ENCODE measurements around the gene NADK2.
A peak's percentile ranks its signal among the peaks of the same experiment; 100 is the strongest.

The NADK2 gene

DNA sequence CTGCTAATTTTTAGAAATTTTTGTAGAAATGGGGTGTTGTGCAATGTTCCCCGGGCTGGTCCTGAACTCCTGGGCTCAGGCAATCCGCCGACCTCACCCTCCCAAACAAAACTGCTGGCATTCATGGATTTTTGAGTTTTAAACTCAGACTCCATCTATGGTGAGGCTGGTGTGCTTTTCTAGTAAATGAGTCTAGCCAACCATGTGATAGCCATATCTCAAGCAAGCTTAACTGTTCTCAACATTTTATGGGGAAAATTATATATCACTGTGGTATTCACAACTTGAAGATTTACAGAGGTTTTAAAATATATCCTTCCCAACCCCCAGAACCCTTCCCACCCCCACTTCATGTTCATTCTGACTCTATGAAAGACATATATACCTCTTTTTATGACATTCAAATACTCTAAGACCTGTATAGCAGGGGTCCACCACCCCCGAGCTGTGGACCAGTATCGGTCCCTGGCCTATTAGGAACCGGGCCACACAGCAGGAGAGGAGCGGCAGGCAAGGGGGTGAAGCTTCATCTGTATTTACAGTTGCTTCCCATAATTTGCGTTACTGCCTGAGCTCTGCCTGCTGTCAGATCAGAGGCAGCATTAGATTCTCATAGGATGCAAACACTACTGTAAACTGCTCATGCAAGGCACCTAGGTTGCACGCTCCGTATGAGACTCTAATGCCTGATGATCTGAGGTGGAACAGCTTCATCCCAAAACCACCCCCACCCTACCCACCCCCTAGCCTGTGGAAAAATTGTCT lies 4.5 kb upstream of the NADK2 start:
- ATAC-seq (no peak), DNase-seq (no peak)

DNA sequence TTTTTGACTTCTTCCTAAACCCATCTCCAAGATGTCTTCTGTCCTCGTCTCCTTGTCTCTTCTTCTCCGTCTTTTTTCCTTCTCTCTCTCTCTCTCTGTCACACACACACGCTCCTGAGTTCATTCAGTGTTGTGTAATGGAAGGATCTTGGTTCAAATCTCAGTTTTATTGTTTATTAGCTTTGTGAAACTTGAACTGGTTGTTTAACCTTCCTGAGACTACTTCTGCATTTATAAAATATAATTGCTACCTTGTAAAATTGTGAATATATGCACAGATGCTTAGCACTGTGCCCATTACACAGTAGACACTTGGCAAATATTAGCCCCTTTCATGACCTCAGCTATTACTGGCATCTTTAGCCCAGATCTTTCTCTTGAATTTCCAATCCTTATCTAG lies 2.4 kb upstream of the NADK2 start:
- DNase-seq (no peak), ATAC-seq (no peak)

DNA sequence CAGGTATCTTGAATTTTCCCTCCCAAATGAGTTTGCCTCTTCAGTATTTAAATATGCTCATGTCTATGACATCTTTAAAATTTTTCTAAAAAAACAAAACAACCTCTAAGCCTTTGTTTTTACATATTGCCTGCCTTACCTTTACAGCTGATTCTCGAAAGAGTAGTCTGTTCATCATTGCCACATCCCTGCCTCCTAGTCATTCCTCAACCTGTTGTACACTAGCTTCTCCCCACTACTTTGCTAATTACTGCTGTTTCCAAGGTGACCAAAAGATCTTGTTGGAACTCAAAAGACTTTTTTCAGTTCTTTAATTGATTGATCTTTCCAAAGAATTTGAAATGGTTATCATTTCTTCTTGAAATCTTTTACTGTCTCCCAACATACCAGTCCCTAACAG lies 1.9 kb upstream of the NADK2 start:
- no peak for ATAC-seq
- DNase-seq, result no peak

DNA sequence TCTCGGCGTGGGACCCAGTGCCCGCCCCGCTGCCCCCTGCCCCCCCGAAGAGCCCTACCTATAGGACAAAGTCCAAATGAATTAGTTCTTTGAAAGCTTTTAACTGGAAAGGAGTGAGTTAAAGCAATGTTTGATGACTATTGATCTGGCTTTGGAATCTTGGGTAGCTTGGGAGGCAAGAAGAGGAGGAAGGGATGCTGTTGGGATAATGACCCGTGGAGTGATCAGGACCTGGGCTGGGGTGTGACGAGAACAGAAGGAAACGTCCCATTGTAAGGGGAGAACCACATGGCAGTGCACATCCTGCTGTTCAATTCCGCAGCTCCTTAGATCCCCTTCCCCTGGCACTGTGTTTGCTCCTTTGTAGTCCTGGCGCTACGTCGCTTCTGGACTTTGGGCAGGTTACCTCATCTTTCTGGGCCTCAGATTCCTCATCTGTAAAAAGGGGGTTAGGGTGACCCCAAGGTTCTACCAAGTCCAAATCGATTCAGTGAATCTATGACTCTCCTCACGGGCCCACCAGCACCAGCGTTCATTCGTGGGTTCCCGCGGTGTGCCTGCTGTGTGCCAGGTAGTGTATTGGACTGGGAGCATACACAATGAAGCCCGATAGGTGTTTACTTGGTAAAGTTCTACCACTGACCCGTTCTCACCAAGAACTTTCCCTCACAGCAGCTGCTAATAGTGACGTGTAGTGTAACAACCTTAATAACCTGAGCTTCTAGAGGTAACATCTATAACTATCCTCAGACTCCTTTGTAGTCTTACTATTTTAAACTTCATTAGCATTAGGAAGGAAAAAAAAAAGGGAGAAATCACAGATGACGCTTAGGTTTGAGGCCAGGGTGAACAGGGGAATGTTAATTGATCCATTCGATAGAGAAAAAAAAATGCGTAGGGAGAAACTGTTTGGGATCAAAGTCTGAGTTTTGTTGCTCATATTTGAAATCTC lies 1.1 kb upstream of the NADK2 start:
- ATAC-seq, result no peak
- peak; percentile 8 for DNase-seq

DNA sequence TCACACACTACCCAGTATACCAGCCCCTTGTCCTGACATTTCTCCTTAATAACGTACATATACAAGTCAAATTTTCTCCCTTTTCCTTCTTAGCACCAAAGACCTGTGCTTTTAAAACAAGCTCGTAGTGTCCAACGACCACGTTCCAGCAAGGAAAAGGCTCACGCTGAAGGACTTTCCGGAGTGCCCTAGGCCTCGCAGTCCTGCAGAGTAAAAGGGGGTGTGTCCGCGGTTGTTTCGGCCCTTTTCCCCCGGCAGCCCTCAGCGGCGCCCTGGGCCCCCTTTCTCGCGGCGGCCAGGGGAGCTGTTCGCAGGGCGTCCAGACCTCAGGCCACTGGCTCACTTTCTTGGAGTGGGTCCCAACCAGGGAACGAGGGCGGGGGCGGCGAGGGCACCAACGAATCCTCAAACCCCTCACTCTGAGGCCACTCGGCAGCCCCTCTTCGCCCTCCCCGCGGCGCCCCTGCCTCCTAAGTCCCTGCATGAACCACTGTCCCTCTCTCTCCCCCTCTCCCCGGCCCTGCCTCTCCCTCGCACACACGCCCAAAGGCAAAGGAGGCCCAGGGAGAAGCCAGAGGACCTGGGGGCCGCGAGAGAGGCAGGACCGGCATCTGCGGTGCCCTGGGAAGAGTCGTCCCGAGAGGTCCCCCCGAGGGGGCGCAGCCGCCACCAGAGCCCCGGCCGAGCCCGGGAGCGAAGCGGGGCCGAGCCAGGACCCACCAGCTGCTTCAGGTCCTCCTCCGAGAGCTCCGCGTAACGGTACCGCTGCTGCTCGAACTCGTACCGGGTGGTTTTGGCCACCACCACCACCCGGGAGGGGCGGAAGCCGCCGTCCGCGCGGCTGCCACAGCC lies 720 bp downstream of the NADK2 start:
- peak; percentile 55 for DNase-seq
- ATAC-seq, result peak; percentile 16

DNA sequence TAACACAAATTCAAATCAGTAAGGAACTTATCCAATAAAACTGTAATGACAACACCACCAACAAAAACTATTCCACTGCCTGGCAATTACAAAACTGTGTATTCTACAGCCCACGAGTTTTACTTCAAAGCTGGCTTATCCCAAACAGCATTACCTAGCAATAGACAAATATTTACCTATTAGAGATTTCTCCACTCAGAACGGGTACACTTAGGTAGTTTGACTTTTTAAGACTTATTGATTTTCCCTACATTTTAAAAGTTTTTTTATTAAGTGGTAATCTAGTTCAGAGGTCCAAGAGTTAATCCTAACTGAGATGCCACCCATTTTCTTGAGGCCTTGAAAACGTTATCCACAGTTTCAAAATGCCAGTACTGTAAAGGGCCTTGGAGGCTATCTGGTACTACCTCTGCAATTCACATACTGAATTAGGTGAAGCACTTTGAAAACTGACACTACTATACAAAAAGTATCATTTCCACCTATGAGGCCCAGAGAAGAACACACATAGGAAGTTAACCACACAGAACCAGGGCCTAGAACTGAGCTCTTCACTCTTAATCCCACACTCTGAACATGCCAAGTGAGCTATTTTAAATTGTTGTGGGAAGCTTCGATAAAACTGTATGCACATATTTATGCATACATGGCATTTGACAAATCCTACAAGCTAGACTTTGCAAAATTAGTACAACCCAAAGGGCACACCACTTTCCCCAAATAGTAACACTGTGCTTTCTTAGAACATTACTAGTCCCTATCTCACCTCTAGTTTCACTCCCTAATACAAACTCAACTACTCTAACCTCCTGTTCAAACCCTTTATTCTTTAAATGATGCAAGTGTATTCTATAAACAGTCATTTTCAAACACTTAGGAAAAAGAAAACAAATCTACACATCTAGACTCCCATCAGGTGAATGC lies 2.1 kb downstream of the NADK2 start:
- DNase-seq (no peak), ATAC-seq (no peak)

DNA sequence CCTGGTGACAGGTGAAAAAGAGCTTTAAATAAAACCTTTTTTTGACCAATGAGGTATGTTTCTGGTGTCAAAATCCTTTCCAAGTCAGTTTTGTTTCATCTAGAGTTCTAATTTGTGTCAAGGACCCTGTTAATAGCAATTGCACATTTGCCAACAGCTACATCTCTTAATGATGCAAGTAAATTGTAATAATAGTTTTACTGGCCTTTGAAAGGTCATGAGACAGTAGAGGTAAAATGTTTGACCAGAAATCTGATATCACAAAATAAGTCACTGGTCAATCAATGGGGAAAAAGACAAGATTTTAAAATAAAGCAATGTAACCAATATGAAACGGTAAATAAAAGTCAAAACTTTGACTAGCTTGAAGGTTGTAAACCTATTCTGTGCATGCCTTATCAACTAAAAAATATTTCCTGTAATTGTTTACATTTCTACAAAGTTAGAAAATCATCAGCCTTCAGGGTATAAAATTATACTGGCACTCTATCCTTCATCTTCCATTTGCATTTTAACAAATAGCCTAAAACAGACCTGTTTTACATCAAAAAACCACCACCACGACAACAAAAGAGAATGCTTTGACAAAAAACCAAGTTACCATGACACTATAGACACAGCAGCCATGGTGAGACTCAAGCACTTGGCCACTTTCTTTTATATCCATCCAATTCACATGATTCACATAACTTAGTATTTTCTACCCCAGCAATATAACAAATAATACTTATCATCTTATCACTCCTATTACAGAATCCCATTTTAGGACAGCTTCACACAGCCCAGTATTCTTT lies 3.0 kb downstream of the NADK2 start:
- ATAC-seq (no peak), DNase-seq (no peak)

DNA sequence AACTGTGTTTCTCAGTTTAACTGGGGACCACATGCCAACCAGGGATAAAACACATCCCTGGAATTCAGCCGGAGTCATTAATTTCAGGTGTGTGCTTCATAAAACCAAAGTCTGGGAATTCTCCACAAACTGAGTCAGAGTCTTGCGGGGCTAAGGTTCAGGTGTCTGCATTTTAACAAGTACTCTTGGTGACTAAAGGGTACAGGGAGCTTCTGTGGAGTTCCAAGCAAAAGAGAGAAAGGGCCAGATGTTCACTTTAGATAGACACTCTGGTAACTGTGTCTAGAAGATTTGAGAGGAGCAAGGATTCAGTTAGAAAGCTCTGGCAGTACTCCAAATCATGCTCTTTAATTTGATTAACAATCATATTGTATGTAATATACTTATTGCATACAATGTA lies 4.0 kb downstream of the NADK2 start:
- DNase-seq (no peak), ATAC-seq (no peak)

DNA sequence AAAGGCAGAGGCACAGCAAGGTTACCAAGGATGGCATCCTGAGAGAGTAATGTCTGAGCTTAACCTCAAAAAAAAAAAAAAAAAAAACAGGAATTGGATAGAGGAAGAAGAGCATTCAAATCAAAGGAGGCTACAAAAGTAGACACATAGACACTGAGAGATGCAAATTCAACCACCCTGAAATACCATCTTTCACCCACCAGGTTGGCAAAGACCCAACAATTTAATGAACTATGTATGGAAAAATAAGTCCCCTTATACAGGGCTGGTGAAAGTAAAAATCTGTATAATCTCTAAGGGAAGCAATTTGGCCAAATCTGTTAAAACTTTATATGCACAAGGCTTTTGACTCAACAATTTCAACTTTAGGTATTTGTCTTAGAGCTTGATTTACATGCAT lies 4.9 kb downstream of the NADK2 start:
- DNase-seq (no peak), ATAC-seq (no peak)

DNA sequence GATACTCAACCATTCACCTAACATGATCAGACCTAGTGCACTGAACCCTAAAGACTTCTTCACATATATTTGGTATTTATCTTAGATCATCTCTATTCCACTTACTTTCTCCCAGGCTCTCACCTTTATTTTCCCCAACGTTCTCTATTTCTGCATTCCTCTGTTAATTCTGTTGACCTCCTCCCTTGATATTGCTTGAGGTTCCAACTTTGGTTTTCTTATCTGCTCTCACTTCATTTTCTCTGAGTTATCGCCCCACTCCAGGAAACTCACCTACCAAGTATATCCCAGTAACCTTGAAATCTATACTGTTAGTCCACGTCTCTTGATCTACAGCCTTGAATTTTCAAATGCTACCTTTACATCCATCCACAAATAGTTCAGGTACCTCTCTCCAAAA lies 9.2 kb downstream of the NADK2 start:
- ATAC-seq (no peak), DNase-seq (no peak)

DNA sequence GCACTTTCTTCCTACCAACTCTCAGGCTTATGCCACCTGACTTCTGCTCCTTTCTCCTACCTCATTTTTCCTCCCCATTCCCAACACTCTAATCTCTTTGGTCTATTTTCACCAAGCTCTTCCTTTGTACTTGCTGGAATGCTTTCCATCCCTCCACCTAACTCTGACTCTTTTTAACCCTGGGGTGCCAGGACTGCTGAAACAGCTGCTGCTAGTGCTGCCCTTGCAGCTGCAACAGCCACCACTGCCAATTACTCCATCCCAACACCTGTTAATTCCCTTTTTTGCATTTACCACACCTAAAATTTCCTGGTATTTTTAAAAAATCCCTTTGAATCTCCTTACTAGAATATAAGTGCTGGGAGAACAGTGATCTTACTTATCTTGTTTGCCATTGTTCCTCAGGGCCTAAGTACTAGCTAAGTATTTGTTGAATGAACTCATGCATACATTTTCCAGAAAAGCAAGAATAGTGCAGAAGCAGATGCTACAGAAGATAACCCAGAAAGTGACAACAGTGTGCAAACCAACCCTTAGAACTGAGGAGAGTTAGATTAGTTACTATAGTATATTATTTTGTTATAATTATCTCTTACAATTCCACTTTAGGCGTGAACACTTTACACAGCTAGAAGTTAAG lies 11.5 kb downstream of the NADK2 start:
- DNase-seq (no peak), ATAC-seq (no peak)

DNA sequence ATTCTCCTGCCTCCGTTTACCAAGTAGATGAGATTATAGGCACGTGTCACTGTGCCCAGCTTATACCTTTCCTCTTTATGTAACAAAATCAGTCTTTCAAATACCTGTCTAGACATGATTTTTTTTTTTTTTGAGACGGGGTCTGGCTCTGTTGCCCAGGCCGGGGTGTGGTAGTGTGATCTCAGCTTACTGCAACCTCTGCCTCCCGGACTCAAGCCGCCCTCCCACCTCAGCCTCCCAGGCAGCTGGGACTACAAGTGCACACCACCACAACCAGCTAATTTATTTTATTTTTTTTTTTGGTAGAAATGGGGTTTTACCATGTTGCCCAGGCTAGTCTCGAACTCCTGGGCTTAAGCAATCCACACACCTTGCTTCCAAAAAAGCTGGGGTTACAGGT lies 13.2 kb downstream of the NADK2 start:
- no peak for ATAC-seq
- DNase-seq, result no peak

DNA sequence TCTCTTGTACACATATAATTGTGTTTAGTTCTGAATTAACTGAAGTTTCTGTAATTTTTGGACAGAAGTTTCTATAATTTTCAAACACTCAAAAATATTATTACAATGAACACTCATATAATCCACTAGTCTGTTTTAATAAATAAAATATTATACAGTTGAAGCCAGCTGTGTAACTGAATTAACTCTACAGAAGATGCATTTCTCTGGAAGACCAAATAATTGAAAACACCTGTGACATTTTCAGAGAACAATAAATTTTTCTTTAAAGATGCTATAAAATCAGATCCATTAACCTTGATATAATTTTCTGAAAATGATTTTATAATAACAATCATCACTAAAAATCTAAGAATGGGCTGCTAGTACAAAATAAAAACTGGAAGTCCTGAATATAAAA lies 14.7 kb downstream of the NADK2 start:
- DNase-seq, result no peak

DNA sequence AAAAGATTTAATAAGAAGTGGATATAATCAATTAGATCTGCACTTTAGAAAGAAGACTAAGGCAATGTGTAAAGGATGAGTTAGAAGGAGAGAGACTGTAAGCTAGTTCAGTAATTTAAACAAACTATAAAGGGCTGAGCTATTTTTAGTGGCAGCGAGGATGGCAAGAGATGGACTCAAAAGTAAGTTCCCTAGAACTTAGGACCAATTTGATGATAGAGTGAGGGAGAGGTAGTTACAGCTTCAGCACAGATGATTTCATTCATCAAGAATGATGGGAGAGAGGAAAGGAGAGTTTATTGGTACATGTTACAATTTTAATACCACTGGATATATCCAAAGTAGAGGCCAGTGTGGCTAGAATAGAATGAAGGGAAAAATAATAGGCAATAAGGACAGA lies 19.1 kb downstream of the NADK2 start:
- ATAC-seq (no peak), DNase-seq (no peak)

More for the DNA sequence above, 14.7 kb downstream of the NADK2 start:
- ATAC-seq, result no peak

DNA sequence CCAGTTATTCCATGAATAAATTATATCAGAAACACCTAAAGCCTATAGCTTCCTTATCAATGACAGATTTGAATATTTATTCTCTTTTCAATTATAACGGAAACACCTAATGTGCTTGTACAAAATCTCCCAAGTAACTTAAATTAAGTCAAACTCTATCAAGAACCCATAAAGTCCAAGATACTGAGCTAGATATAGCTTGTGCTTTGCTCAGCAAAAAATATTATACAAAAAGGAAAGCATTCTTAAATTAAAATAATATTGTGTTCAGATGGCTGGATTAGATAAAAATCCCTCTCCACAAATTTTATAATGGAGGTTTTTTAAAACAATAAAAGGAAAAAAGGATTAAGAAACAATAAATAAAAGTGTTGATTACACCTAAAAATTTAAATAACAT lies 23.7 kb downstream of the NADK2 start:
- DNase-seq, result no peak
- ATAC-seq, result no peak

DNA sequence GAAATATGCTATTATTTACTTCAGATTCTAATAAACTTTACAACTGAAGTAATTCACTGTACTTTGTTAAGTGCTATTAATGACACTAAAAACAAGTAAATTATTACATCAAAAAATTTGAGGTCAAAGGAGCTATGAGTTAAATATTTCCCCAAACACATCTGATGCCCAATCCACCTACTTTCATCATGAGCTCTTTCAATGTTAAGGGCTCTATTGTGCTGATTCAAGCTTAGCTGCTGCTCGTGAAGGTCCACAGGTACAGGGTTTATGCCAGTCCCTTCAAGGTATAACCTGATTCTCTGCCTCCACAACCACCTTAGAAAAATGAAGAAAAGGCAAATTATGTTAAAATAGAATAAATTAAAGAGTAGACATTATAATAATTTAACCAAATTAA lies 24.2 kb downstream of the NADK2 start:
- ATAC-seq (no peak), DNase-seq (no peak)

DNA sequence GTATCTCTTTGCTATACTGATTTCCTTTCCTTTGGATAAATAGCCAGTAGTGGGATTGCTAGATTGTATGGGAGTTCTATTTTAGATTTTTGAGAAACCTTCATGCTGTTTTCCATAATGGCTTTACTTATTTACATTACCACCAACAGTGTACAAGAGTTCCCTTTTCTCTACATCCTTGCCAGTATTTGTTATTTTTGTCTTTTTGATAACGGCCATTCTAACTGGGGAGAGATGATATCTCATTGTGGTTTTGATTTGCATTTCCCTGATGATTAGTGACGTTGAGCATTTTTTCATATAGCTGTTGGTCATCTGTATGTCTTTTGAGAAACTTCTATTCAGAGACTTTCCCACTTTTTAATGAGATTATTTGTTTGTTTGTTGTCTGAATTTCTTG lies 25.8 kb downstream of the NADK2 start:
- no peak for DNase-seq
- ATAC-seq, result no peak

DNA sequence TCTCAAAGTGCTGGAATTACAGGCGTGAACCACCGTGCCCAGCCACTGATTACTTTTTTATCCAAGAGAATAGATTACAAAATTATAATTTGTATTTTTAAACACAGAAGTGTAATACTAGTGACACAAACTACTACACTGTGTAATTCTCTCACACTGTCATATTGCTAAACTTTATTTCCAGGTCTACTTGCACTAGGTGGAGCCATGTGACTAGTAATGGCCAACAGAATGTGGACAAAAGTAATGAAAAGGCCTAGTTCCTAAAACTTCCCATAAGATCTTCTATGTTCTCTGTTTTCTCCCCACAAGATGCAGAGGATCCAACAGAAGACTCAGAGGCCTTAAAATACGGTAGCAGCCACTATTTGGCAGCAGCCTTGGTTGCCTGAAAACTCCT lies 27.3 kb downstream of the NADK2 start:
- no peak for ATAC-seq
- no peak for DNase-seq

DNA sequence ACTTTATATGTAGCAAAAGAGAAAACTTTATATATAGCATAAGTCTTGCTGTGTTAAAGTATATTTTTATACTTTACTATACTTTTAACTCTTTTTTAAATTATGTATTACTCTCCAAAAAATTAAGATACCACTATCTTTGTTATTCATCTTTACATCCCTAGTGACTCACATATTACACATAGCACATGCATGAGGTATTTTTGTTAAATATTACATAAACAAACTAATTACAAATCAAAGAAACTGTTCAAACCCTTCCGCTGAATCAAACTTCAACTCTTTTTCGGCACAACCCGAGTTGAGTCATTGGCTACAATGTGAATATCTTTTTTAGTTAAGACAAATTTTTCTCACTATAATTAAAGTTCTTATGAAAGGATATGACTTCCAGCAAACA lies 32.1 kb downstream of the NADK2 start:
- no peak for ATAC-seq

DNA sequence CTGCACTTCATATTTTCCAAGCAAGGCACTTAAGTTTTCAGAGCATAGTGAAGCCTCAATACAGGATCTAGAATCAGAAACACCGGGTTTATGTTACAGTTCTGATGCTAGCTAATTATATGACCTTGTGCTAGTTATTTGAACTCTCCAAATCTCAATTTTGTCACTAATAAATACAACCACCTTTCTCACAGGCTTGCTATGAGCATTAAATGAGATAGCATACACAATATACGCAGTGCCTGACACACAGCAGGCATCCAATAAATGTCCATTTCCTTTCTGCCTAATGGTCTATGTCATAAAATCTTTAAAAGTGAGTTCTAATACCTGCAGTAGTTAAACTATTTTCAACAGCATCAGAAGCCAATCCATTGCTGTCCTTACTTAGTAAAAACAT lies 32.9 kb downstream of the NADK2 start:
- DNase-seq (no peak), ATAC-seq (no peak)

More for the DNA sequence above, 32.1 kb downstream of the NADK2 start:
- DNase-seq, result no peak
